GM10847 (cell line): Measurements from ENCODE around the gene ARGLU1.

Experiments used
- POLR2A ChIP-seq: IDR thresholded peaks from 2 replicates; pipeline ENCODE4 v1.6.1; 2011; ENCODE audit not compliant: insufficient read length; ENCODE audit errors: extremely low read depth

The ARGLU1 gene

DNA sequence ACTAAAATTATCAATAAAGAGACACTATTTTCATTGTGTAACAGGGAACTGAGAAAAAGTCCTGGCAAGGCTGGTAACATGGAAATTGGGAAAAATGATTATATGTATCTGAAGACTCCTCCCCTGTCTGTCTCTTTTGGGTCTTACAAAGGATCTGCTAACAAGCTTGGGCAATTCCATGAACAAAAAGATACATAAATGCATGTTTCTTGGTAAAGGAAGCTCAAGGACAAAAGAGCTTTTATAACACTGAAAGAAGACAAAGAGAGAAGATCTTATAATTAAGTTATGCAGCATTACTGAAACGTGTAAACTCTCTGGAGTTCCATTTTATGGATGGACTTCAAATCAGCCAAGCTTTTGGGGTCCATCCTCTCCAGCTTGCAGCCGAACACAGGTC is 61.7 kb downstream of the ARGLU1 start:
- no peak for TF ChIP-seq POLR2A

DNA sequence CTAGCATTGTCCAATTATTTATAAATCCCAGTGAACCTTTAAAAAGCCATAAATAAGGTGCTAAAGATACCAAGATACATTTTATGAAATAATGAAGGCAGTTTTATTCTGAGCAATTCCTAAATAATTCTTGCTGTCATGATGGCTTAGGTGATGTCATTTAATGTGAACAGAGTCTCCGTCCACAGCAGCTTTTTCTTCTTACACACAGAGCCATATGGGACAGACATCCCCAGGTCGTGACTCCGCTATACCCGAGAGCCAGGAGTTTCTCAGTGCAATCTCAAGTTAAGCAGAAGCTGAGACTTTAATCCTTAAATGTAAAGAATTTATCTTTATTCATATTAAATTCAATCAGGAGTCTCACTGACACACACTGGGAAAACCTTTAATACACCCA is 62.2 kb downstream of the ARGLU1 start:
- no peak for TF ChIP-seq POLR2A

DNA sequence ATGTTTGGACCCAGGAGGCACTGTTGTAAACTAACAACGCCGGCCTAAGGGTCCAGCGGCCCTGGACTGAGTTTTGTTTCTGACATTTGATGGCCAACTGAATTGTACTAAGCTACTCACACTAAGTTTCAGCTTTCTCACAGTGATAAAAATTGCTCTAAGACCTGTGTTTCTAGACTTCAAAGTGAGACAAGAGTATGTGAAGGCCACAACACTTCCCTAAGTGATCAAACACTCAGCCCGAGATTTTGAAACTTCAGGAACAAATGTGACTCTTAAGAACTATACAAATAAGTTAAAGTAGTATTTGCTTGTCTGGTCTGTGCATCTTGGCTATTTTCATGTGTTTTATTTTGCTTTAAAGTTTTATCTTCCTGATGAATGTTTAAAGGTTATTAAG is 62.6 kb downstream of the ARGLU1 start:
- no peak for TF ChIP-seq POLR2A

DNA sequence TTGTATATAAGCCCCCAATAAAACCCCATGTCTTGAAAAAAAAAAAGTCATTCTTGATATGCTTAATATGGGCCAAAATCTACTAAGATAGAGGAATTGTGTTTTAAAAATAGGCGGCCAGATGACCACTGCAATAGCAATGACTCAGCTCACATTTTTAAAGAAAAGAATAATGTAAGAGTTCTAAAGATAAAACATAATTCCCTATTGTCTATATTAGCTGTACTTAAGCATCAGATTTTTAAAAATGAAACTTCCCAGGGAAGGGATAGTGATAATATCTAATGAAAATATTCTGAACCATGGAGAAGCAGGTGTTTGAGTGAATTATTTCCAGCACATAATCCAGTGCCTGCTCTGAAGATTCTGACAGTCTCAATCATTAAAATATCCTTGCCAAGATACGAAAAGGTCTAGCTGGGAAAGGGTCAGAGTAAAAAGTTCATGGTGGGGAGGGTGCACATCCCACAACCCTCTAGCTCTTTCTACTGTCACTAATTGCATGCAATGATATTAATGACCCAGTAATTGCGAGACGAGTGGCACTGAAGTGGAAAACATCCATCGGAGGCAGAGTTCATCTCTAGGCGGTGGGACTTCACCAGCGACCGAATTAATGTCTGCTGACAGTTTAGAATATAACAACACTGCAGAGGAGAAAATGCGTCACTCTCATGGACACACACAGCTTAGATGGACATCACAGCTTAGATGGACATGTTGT is 64.0 kb downstream of the ARGLU1 start:
- TF ChIP-seq POLR2A: no peak

DNA sequence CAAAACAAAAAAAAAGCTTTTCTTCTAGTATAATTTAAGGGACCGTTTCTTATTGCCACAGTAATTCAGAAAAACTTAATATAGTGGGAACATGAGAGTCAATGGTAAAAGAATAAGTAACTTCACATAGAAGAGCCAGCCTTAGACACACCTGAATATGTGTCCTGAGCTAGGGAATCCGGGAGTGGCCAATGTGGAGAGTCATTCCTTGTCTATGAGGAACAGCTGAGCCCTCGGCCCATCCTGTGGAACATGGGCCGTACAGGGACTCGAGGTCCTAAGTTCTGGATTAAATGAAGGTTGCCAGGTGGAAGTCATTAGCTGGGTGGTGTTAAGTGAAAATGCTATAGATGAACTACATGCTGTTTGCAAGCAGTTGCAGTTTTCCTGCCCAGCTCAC is 64.7 kb downstream of the ARGLU1 start:
- TF ChIP-seq POLR2A: no peak

DNA sequence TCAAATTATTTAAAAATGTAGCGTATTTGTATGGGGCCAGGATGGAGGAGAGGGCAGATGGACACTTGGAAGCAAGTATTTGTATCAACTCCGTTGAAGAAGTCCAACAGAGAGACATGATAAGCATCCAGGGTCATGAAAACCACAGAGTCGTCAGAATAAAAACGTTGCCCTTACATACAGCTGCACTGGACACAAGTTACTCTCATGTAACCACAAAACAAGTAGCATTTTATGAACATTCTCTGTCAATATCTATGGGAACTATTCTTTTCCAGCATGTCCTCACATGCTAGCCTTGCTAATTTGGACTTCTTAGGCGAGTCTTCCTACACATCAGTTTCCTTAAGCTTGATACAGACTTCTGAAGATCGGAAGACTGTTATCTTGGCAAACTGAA is 67.5 kb downstream of the ARGLU1 start:
- no peak for TF ChIP-seq POLR2A

DNA sequence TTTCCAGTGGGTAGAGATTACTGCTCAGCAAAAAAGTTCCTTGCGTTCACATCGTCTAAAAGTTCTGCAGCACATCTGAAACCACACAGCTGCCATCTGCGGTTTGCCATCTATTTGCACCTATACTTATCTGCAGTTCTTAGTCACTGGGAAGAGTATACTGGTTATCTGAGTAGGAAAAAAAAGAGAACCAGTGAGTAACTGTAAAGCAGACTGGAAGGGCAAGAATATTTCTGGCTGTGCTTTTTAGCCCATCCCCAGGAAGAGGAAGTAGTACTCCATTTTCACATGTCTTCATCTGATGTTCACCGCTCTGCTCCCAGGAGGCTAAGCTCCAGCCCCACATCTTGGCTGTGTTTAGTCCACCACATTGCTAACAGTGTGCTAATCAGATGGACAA is 68.0 kb downstream of the ARGLU1 start:
- TF ChIP-seq POLR2A: no peak

DNA sequence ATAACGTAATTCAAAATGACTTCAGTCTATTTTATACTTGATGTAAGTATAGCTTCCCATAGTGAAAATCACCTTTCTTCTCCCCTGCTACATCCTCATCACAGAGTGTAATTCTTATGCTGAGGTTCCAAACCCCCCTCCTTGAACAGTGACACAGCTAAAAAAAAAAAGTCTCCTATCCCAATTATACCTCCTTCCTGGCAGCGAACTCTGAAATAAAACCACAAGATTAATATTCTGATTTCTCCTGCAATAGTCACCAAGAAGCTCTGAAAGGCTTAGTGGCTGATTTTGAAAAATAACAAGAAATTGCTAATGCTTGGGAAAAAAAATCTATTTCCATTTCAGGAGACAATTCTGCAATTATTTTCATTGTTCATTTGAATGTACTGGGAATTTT is 68.8 kb downstream of the ARGLU1 start:
- no peak for TF ChIP-seq POLR2A

DNA sequence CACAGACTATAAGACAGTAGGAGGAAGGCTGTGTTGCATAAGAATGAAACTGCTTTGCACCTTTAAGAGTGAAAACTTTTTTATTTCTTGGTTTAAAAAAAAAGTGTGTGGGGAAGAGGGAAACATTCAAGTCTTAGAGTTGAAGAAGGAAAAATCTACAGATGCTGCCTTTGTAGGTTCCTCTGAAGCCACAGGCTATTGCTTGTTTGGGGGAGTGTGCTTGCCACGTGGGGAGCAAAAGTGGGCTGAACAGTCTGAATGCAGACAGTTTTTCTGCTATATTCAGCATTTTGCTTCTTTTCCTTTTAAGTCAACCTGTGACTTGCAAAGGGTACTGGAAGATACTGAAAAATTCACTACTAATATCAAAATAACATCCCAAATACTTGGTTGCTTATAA is 69.4 kb downstream of the ARGLU1 start:
- TF ChIP-seq POLR2A: no peak

DNA sequence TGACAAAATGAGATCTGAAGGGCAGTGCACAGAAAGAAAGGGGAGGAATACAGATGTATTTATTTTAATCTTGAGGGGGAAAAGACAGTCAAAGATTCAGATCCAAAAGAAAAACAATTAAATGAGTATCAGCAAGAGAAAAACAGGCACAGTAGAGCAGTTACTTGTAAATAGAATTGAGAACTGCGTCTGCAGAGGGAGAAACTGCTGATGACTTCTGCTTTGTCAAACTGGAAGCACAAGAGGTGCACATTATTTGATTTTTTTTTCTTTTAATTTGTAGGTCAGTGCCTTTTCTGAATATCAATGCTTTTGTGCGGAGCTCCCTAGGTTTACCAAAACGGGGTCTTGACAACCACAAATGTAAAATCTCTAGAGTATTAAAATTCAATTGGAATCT is 69.8 kb downstream of the ARGLU1 start:
- no peak for TF ChIP-seq POLR2A

DNA sequence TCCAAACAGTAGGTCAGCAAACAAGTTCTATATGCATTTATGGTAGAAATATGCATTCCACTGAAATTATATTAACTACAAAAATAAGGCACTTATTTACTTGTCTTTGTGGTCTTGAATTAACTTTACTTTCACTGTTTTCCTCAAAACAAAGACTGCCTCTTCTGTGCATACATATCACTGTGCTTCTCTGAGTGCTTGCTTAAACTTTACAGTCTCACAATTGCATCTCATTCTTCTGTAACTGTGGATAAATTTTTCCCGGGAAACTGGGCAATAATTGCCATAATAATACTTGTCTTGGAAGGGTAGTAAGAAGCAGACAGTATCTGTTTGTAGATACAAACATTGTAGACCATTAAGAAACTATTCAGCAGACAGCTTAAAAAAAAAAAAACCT is 70.9 kb downstream of the ARGLU1 start:
- TF ChIP-seq POLR2A: no peak

DNA sequence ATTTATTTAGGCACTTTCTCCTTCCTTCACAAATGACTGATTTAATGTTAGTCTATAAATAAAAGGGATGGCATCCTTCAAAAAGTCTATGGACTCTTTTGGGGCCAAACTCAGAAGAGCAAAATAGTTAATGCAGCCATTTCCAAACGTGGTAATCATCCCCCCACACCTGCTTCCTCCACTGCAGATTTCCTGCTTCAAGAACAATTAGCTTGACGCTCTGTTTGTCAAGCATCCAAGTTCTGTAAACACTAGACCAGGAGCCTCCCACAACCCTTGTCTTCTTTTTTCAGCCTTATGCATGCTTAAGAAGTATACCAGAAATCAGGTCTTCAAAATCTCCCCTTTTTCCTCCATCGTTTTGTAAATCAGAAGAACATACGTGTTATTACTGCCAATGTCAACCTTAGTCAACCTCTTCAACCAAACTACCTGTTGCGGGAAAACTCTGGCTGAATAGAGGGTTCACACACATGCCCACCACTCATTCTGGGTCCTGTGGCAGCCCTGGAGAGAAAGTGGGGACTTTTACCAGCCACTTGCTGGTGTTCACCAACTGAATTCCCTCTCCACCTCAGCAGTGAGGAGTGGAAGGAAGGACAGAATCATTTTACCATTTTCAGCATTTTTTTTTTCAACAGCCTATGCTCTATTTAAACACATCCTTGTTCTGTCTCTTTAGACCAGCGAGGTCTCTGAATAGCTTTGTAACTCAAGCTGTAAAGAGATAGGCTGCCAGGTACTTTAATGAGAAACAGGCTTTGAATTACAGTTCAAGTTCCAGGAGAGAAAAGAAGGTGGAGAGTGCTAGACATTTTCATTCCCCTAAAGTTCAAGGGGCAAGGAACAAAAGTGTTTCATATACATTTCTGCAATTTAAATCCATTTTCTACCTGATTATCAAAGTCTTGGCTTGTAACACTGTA is 71.6 kb downstream of the ARGLU1 start:
- TF ChIP-seq POLR2A: no peak

DNA sequence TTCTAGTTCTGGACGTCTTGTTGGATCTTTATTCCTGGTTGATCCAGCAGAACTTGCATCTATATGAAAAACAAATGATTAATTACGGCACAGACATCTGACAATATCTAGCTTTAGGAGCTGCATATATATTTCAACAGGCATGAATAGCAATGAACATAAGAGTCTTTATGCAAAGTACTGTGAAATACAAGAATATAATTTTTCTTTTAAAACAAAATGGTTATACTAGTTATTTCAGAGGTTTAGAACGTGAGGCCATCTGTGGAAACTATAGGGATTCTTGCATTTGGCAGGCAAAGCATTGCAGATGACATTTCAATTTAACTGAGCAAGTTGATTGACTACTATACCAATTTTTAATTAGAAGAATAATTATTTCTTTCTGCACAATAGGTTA is 73.0 kb downstream of the ARGLU1 start:
- TF ChIP-seq POLR2A: no peak

DNA sequence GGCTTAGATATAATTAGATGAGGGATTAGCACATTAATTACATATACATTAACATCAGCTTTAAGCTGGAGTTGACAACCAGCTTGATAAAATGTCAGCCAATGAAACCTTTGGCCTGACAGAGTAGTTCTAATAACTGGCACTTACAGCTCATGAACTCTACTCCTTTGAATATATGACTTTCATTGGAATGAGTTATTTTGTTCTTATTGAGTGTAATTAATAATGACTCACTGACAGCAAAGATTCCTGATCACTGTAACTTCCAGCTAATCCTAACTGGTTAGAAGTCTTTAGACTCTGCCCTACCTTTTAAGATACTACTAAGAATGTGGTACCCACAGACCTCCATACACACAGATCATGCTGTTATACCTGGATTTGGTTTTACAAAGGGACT is 73.4 kb downstream of the ARGLU1 start:
- no peak for TF ChIP-seq POLR2A

DNA sequence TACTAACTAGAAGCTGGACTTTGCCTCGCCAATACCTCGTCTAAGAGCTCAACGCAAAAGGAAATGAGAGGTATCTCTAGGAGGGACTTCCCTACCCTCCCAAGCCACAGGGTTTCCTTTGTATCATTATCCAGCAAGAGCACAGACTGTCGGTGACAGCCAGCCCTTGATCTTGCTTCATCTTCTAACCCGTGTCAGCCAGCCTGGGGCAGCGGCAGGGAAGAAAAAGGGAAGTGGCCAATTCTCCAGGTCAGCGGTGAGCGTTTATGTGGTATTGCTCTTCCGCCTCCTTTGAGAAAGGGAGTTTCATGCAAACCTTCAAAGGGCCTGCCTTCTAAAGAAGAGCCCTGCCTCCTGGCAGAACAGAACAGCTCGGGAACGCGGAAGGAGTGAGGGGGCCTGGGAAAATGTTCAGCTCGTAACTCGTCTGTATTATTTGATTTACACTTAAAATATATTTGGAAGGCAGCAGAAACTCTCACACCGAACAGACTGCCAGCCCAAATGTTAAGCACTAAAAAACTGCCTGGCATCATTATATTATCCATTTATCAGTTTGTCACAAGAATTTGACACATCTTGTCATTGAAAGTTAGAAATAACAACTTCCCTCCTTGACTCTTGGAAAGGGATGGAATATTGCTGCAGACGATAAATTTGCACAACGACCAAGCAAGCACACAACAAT is 74.3 kb downstream of the ARGLU1 start:
- TF ChIP-seq POLR2A: no peak
